ENCODE measurements around the gene SELENOS. TPM values are rescaled to one million over a fixed set of nuclear protein-coding genes. Genes with fewer than 3 reads are reported as not detected.

The SELENOS gene
- total and polyA plus RNA-seq, 9 of the 15 experiments (the other 6 are each of a cell fraction or from before 2014, with no cell fraction given), result 24.9 to 57.4 (median 47.9) TPM

- TF ChIP-seq, protein P1, sequence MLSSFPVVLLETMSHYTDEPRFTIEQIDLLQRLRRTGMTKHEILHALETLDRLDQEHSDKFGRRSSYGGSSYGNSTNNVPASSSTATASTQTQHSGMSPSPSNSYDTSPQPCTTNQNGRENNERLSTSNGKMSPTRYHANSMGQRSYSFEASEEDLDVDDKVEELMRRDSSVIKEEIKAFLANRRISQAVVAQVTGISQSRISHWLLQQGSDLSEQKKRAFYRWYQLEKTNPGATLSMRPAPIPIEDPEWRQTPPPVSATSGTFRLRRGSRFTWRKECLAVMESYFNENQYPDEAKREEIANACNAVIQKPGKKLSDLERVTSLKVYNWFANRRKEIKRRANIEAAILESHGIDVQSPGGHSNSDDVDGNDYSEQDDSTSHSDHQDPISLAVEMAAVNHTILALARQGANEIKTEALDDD (IDR thresholded peaks at IDR 0.05), result no peak
Measured at GRCh38 chr15:101315736-101316135, 38.5 kb upstream of the SELENOS start (continued).

- no TSS peak for BruUV-seq (replicated peaks)
- Histone ChIP-seq H3K36me3 (ENCODE audit: control insufficient read depth, insufficient read depth, low read length) (no peaks in the 10 kb centered on the region), H4K20me1 (replicated peaks; ENCODE audit: control insufficient read depth, insufficient read depth, low read length) (no peaks in the 10 kb centered on the region; the same call in 1 of the 2 replicates), H3K9ac (ENCODE audit: insufficient read depth in 1 of 2, low read depth in 2 of 2, low read length in 2 of 2) (peak overlapping the region in 1 of 2 experiments; percentile 35; a peak in 1 of 4 replicates), H3K9me3 (replicated peaks; ENCODE audit: control insufficient read depth, insufficient read depth, low read depth, low read length) (no peaks in the 10 kb centered on the region), H3K27me3 (ENCODE audit: control insufficient read depth in 2 of 2, insufficient read depth in 2 of 2, low read length in 2 of 2) (peaks cover 0 to 37% of the 10 kb centered on the region in 2 experiments; a peak in 3 of 5 replicates), H3K4me2 (ENCODE audit: insufficient read depth, low read length) (no peak overlapping the region), H3K4me3 (no peak overlapping the region), H3K4me1 (replicated peaks in 1 of 2; ENCODE audit: control insufficient read depth in 2 of 2, insufficient read depth in 2 of 2, low read length in 2 of 2) (no peaks in the 10 kb centered on the region; a peak in 1 of 5 replicates), H3K27ac (ENCODE audit: extremely low read depth, low read depth, low read length) (no peak overlapping the region), H2AFZ (ENCODE audit: low read depth, low read length) (no peak overlapping the region), H3K9me1 (ENCODE audit: control insufficient read depth, insufficient read depth, low read length) (no peaks in the 10 kb centered on the region), H3K79me2 (ENCODE audit: control insufficient read depth, insufficient read depth, low read length) (no peaks in the 10 kb centered on the region)
- DNase-seq (ENCODE audit: extremely low read depth in 1 of 4, low spot score in 3 of 4) (no peak), FAIRE-seq (no peak), ATAC-seq (no peak; the same call in 1 of the 3 replicates)
- POLR2A ChIA-PET, result interaction anchor here (1.0 kb wide), 1 partner anchor 9 kb away, joined by 3 read pairs; no protein-coding TSS in a partner anchor
- WGBS (ENCODE audit: insufficient coverage, low coverage, missing lambda C conversion rate), result 31% methylated on average over 19 of the region's 19 CpGs
- no peak for TF ChIP-seq EP400 (IDR thresholded peaks at IDR 0.05)
- no peak for TF ChIP-seq TAF7 (tag; IDR thresholded peaks at IDR 0.05)
- TF ChIP-seq PCBP1 (IDR thresholded peaks at IDR 0.05; ENCODE audit: low read depth, low read length, poor library complexity, severe bottlenecking), result no peak
- TF ChIP-seq ZMIZ1 (IDR thresholded peaks at IDR 0.05; ENCODE audit: low read depth in 2 of 2, low read length in 2 of 2), result no peak
- TF ChIP-seq BHLHE40 (IDR thresholded peaks at IDR 0.05; ENCODE audit: low read length), result no peak
- CTCF ChIA-PET (ENCODE audit: low intra/inter-chr PET ratio), result no interaction called here
- intact Hi-C loops (cut with micrococcal nuclease), result no loop called here
- in situ Hi-C loops (cut with MboI), result no loop called here
Measured at GRCh38 chr15:101314336-101315125, 37.2 kb upstream of the SELENOS start.

Measured in K562 (cell line).